DMS153 treated with DMSO at 0.1 percent for 48 hours (cell line): ENCODE data around the gene FBXL15.
A peak's percentile ranks its signal among the peaks of the same experiment; 100 is the strongest.

ENCODE experiments used
- DNase-seq: peaks from one replicate; lab custom pipeline; 2025; ENCODE audit not compliant: unreplicated experiment; lab: John Stamatoyannopoulos, UW

The FBXL15 gene

GRCh38 chr10:102409604-102410428, 10.8 kb upstream of the FBXL15 start:
- DNase-seq: no peak

- DNase-seq: no peak
These were observed 10.1 kb upstream of the FBXL15 start for GRCh38 chr10:102410429-102411073.

GRCh38 chr10:102411341-102412255, 9.0 kb upstream of the FBXL15 start:
- no peak for DNase-seq

- no peak for DNase-seq
These were observed 8.3 kb upstream of the FBXL15 start for GRCh38 chr10:102412293-102412692.

DNA sequence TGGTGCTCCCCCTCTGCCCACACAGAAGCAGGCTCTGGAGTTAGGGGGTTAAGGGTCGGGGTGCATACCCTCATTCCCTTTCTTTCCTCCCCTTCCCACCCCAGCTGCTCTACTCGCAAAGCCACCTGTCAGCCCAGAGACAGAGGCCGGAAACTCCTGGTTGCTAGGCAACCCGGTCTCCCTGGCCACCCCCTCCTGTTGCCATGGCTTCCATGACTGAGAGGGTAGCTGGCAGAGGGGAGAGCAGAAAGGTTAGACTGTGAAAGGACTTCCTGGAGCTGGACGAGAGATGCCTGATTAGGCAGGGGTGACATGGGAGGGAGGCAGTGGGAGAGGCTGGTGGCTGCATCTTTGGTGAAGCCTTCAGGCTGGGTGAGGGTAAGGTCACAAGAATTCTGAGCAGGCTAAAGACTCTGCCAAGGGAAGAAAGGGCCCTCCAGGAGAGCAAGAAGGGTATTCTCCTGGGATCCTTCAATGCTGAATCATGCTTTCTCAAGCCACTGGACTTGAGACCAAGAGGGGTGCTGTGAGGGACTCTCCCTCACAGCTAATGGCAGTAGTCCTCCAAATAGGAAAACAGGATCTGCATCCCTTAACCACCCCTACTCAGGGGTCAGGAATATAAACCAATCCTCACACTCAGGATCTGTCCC, 7.5 kb upstream of the FBXL15 start:
- DNase-seq: peak; percentile 86

DNA sequence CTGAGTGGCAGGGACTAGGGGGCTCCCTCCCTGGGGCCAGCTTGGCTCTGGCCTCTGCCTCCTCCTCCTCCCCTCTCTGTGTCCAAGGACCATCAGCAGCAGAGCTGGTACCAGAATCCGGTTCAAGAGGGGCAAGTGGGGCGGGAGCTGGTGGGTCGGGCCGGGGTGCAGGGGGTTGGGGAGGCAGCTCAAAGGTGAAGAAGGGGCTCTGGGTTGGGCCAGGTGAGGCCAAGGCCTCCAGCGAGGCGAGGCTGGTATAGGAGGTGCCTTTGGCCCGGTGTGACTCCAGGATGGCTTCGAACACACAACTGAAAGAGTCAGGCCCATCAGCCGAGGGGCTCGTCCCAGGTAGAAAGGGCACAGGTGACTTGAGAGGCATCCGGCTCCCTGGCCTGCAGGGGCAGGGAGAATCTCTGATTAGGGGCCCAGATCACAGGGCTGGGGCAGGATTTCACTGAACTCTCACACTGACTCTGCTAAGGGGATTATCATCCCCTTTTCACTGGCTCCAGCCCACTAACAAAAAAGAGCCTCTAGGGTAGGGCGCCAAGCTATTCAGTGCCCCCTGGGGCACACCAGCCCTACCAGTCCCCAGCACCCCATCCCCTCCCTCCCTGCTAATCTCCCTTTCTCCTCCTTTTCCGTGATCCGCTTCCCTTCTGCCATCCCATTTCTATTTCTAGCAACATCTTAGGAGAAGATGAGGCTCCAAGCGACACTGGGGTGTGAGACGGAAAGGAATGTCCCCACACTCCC, 6.7 kb upstream of the FBXL15 start:
- DNase-seq: no peak

DNA sequence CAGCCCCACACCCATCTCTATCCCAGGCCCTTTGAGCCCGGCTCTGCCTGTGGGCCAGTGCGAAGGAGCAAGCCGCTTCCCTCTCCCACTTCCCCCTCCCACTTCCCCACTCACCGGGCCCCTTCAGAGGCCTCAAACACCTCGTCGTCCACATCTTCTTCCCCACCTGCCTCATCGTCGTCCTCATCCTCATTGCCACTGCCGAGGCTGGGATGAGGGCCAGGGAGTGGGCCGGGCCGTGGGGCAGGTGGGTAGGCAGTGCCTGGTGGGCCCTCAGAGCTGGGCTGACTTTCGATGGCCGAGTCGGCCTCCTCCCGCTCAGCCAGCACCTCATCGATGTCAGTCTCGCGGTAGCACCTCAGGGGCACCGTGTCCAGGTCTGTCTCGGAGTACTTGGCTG, 5.9 kb upstream of the FBXL15 start:
- no peak for DNase-seq

DNA sequence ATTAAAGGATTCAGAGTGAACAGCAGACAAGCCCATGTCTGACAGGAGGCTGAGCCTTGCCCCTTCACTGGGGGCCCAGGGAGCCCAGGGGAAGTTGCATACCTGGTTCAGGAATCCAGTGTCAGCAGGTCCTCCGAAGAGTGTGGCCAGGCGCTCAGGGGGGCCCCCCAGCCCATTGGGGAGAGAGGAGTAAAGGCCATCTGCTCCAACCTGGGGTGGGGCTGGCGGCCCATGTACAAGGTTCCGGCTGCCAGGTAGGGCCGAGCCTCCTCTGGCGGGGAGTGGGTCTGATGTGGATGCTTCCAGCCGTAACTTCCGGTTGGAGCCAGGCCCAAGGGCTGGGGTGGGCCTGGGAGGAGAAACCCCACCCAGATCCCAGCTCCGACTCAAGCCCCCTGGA, 4.4 kb upstream of the FBXL15 start:
- DNase-seq: no peak

- DNase-seq: no peak
These were observed 3.9 kb upstream of the FBXL15 start for GRCh38 chr10:102416695-102417094.

DNA sequence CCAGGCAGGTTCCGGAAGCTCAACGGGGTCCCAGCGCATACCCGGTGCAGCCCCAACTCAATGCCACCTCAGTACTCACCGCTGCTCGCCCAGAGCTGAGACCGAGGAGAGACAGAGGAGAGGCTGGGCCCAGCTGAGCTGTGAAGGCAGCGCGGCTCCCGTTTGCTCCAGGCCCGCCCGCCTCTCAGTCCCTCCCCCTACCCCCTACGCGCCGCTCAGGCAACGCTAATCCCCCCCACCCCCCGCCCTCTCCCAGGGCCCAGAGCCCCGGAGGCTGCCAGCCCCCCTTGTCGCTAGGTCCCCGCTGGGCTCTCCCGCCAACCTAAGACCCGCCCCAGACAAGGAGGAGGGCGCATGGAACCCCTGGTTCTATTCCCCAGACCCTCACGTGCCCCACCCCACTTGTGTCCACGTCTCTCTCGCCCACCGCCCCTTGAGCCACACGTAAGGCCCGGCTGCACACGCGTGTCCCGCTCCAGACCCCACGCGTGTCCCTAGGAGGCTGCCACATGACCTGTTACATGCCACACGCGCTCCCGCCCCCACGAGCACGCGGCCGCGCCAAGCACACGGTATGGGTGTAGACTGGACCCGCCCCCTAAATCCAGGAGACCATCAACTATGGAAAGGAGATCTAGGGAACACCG, 1.9 kb upstream of the FBXL15 start, which contains the start of gene PSD:
TSS of gene PSD (minus strand) at position 164 of the 647 bp plus-strand sequence. CDS start 1,747 bp downstream, outside the sequence.
- peak; percentile 78 for DNase-seq

- peak; percentile 78 for DNase-seq
These were observed 1.1 kb upstream of the FBXL15 start for GRCh38 chr10:102419269-102420180.

- no peak for DNase-seq
These were observed 389 bp upstream of the FBXL15 start for GRCh38 chr10:102420181-102420713.

DNA sequence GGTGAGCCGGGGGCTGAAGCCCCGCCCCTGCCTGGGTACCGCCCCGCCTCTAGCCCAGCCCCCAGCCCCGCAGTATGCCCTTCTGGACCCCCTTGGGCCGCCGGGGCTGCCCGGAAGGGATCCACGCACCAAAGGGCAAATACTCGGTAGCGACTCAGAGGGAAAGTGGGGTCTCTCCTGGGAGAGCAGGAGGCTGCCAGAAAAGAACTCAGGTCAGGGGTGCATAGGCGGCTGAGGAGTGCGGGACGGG, 796 bp downstream of the FBXL15 start:
- no peak for DNase-seq

GRCh38 chr10:102421757-102422512, 1.3 kb downstream of the FBXL15 start:
- no peak for DNase-seq

GRCh38 chr10:102422545-102423129, 2.0 kb downstream of the FBXL15 start:
- peak; percentile 51 for DNase-seq

- DNase-seq: no peak
These were observed 2.8 kb downstream of the FBXL15 start for GRCh38 chr10:102423372-102423968.

DNA sequence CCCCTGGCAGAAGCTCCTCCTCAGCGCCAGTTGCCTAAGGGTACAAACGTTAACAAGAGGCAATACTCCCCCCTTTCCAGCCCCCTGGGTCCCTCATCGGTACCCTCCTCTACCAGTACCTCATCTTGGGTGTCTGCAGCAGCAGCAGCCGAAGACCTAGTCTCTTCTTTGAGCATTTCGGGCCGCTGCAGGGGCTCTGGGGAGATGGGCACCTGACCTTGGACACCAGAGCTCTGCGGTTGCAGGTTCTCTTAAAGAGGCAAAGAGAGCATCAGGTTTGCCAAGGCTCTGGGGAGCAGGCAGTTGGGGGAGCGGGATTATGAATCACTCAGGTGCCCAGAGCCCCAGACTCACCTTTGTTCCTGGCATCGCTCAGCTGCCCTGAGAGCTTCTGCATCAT, 3.5 kb downstream of the FBXL15 start:
- DNase-seq: no peak
